Stomach (tissue), 4 donors: Measurements from ENCODE around the gene PROSER3.

Experiments used
- CTCF ChIP-seq, 7 experiments: fragments of 450-650 bp in 4 of 7; fragments of 200-600 bp in 3 of 7; sonication (generic) in 3 of 7; IDR thresholded peaks; one replicate each; pipeline ENCODE4 v1.5.1; 2016 to 2019; ENCODE audit warnings: antibody characterized with exemption in 7 of 7, control low read depth in 2 of 7, mild to moderate bottlenecking in 1 of 7
- EP300 ChIP-seq: sonication (generic); formaldehyde crosslinking; IDR thresholded peaks from one replicate; pipeline ENCODE4 v1.6.1; 2017; ENCODE audit warnings: antibody characterized with exemption
- POLR2A ChIP-seq, 4 donors: fragments of 450-650 bp; IDR thresholded peaks; one replicate each; pipeline ENCODE4 v1.6.1; 2016; ENCODE audit warnings: antibody characterized with exemption in 4 of 4, control low read depth in 2 of 4, mild to moderate bottlenecking in 1 of 4, moderate library complexity in 1 of 4

DNA sequence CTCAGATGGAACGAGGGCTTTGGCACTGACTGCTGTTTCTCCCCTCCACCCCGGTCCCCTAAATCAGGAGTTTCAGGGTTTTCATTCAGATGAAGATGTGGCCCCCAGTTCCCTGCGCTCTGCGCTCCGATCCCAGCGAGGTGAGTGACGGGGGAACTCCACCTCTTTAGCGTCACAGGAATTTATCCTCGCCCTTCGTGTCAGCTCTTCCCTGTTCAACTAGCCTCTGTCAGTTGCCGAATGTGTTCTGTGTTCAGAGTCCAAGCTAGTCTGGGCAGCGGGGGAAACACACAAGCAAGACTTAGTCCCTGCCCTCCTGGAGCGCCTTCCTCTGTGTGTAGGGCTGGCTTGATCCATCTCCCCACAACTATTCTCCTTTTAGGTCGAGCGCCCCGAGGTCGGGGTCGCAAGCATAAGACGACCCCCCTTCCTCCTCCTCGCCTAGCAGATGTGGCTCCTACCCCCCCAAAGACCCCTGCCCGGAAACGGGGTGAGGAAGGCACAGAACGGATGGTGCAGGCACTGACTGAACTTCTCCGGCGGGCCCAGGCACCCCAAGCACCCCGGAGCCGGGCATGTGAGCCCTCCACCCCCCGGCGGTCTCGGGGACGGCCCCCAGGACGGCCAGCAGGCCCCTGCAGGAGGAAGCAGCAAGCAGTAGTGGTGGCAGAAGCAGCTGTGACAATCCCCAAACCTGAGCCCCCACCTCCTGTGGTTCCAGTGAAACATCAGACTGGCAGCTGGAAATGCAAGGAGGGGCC lies 38.4 kb upstream of the PROSER3 start:
- TF ChIP-seq CTCF (IDR thresholded peaks at IDR 0.05) (no peak), EP300 (no peak), POLR2A (IDR thresholded peaks at IDR 0.05) (no peak)
